Spinal cord (tissue), 10 donors: ENCODE results near the gene SPOCD1. TPM values are rescaled to one million over a fixed set of nuclear protein-coding genes. Genes with fewer than 3 reads are reported as not detected.

Experiments used
- DNase-seq, 6 donors: peaks; one replicate each; pipeline versions ENCODE4 v3.0.0 to v3.0.0-alpha.2; 2013 to 2015; ENCODE audit warnings: low spot score in 6 of 6, low read depth in 4 of 6
- H3K27ac ChIP-seq: one replicate; pipeline ENCODE4 v1.5.1; 2013; ENCODE audit warnings: low read depth, low read length, control low read depth
- H3K27me3 ChIP-seq: one replicate; pipeline ENCODE4 v1.6.1; 2013; ENCODE audit warnings: low read length; ENCODE audit not compliant: control insufficient read depth, insufficient read depth
- H3K36me3 ChIP-seq: one replicate; pipeline ENCODE4 v1.6.1; 2013; ENCODE audit warnings: low read length; ENCODE audit not compliant: control insufficient read depth, insufficient read depth
- H3K4me1 ChIP-seq: one replicate; pipeline ENCODE4 v1.6.1; 2013; ENCODE audit warnings: low read length; ENCODE audit not compliant: control insufficient read depth, insufficient read depth
- H3K4me3 ChIP-seq: one replicate; pipeline ENCODE4 v1.5.1; 2013; ENCODE audit warnings: low read depth, low read length, control low read depth
- H3K9me3 ChIP-seq: one replicate; pipeline ENCODE4 v1.6.1; 2013; ENCODE audit warnings: low read length; ENCODE audit not compliant: control insufficient read depth, insufficient read depth
- WGBS: methylation state at CpG from one replicate; pipeline ENCODE4 v1.1.5; 2013; ENCODE audit warnings: missing lambda C conversion rate; ENCODE audit not compliant: insufficient coverage; 5-methylcytosine and 5-hydroxymethylcytosine counted together
- long read RNA-seq, 4 donors: transcript quantifications; one replicate each; lab custom pipeline, GENCODE V29; 2026
- polyA plus RNA-seq, 2 donors: library from polyadenylated mRNA; unstranded; fragments of 120-200 nt; gene quantifications; one replicate each; pipeline ENCODE4 v1.2.1, GENCODE V29; 2013; ENCODE audit not compliant: insufficient read length in 2 of 2
- total RNA-seq, 2 donors: library from RNA; depleted of rRNA in 1 of 2; stranded (reverse); fragments of 120-200 nt in 1 of 2; fragments of >200 nt in 1 of 2; gene quantifications; one replicate each; pipeline versions ENCODE4 v1.2.3 to v1.2.4, GENCODE V29; 2013 to 2014
- donor health status: healthy.

SPOCD1 gene
- total RNA-seq (under 1 TPM; 0.30 to 0.44 TPM), polyA plus RNA-seq (under 1 TPM; 0.15 to 0.43 TPM)
- long read RNA-seq, donor 1, result 0 reads
- long read RNA-seq, donor 2, result 0 reads
- long read RNA-seq, donor 3, result 0 reads
- long read RNA-seq, donor 4, result 0 reads

DNA sequence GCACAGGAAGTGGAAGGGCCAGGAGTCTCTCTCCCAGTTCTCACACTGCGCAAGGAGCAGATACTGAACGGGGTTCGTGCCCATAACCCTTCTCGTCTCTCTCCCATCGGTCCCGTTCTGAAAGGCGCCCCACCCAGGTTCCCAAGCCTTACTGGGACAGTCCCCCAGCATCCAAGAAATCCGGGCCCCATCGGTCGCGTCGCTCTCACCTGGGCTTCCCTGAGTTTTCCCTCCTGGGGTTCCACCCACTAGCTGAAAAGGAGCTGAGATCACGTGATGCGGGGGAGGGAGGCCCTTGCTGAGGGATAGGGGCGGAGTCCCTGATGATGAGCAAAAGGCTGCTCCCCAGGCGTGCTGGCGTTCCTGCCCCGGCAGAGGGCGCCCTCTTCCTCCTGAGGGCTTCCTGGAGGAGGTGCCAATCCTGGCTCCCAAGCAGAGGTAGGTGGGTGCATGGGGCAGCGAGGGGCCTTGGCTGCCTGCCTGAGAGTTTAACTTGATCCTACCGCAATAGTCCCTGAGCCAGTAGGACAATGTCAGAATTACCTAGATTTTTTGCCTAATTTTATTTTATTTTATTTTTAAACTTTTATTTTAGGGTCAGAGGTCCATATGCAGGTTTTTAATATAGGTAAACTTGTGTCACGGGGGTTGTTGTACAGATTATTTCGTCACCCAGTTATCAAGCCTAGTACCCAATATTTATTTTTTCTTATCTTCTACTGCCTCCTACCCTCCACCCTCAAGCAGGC is at the start of gene SPOCD1:
Gene SPOCD1, minus strand, starts transcription at position 271 of the 749 bp plus-strand sequence. CDS start 689 bp downstream, outside the sequence.
- H3K27me3 ChIP-seq, result no peaks in the 10 kb centered on the region
- no peak within 1 kb of the TSS for H3K4me3 ChIP-seq
- 19% methylated on average over 20 of the region's 23 CpGs for whole genome bisulfite sequencing
- no peaks in the 10 kb centered on the region for H3K9me3 ChIP-seq
- peaks cover 15% of the 10 kb centered on the region for H3K4me1 ChIP-seq
- no peaks in the 10 kb centered on the region for H3K36me3 ChIP-seq
- no peak within 1 kb of the TSS for H3K27ac ChIP-seq
- DNase-seq, result peak in 1 of 6 donors; percentile 36

DNA sequence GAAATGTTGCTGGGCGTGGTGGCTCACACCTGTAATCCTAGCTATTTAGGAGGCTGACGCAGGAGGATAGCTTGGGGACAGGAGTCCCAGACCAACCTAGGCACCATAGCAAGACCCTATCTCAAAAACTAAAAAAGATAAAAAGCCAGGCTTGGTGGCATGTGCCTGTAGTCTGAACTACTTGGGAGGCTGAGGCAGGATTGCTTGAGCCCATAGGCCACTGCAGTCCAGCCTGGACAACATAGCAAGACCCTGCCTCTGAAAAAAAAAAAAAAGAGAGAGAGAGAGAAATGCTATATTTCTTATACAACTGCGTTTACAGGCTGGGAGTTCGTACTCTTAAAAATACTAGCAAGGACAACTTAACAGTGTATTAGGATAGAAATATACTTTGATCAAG is 46.2 kb upstream of the SPOCD1 start:
- Histone ChIP-seq H3K9me3 (no peaks in the 10 kb centered on the region), H3K4me1 (peaks cover 5% of the 10 kb centered on the region), H3K27me3 (no peaks in the 10 kb centered on the region), H3K4me3 (no peak overlapping the region), H3K27ac (no peak overlapping the region), H3K36me3 (no peaks in the 10 kb centered on the region)
- no peak for DNase-seq
- no CpG with 5 or more reads among the region's 4 CpGs for WGBS

DNA sequence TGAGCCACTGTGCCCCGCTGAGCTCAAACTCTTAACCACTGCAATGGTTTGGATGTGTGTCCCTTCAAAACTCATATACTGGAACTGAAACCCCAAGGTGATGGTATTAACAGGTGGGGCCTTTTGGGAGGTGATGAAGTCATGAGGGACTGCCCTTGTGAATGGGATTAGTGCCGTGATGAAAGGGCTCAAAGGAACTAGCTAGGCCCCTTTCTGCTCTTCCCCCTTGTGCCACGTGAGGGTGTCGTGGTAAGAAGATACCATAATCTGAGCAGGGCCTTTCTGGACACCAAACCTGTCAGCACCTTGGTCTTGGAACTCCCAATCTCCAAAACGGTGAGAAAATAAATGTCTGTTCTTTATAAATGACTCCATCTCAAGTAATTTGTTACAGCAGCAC is 45.5 kb upstream of the SPOCD1 start:
- no peaks in the 10 kb centered on the region for H3K27me3 ChIP-seq
- no peak overlapping the region for H3K27ac ChIP-seq
- H3K9me3 ChIP-seq, result no peaks in the 10 kb centered on the region
- DNase-seq, result no peak
- 78% methylated on average over 3 of the region's 5 CpGs for WGBS
- no peaks in the 10 kb centered on the region for H3K36me3 ChIP-seq
- H3K4me3 ChIP-seq, result no peak overlapping the region
- H3K4me1 ChIP-seq, result peaks cover 5% of the 10 kb centered on the region

DNA sequence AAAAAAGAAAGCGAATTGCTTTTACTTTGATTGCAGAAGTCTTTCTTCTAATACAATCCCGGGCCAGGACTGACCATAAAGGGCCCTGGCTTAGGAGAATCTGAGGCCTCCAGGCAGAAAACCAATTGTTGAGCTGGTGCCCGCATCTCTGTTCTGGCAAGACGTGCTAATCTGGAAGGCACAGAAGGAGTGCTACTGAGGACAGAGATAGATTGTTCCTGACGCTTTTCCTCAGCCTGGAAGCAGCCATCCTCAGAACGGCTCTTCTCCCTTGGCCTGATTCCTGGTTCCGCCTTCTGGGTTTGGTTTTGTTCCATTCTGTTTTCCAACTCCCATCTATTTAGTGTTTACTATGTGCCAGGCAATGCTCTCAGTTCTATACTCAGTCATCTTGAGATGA is 44.8 kb upstream of the SPOCD1 start:
- peaks cover 5% of the 10 kb centered on the region for H3K4me1 ChIP-seq
- H3K36me3 ChIP-seq, result no peaks in the 10 kb centered on the region
- H3K9me3 ChIP-seq, result no peaks in the 10 kb centered on the region
- 48% methylated on average over 5 of the region's 7 CpGs for WGBS
- H3K27ac ChIP-seq, result no peak overlapping the region
- no peak overlapping the region for H3K4me3 ChIP-seq
- DNase-seq, result peak in 1 of 6 donors; percentile 84
- H3K27me3 ChIP-seq, result no peaks in the 10 kb centered on the region

DNA sequence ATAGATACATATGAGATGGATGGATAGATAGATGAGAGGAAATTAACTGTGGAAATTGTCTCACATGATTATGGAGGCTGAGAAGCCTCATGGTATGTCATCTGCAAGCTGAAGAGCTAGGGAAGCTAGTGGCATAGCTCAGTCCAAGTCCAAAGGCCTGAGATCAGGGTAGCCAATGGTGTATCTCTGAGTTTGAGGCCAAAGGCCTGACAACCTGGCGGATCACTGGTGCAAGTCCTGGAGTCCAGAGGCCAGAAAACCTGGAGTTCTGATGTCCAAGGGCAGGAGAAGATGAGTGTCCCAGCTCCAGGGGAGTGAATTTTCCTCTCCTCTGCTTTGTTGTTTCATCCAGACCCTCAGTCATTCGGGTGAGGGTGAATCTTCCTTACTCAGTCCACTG is 43.9 kb upstream of the SPOCD1 start:
- Histone ChIP-seq H3K36me3 (no peaks in the 10 kb centered on the region), H3K4me1 (peaks cover 5% of the 10 kb centered on the region), H3K9me3 (no peaks in the 10 kb centered on the region), H3K4me3 (no peak overlapping the region), H3K27ac (no peak overlapping the region), H3K27me3 (no peaks in the 10 kb centered on the region)
- WGBS, result 100% methylated on average over 2 of the region's 2 CpGs
- DNase-seq, result no peak

DNA sequence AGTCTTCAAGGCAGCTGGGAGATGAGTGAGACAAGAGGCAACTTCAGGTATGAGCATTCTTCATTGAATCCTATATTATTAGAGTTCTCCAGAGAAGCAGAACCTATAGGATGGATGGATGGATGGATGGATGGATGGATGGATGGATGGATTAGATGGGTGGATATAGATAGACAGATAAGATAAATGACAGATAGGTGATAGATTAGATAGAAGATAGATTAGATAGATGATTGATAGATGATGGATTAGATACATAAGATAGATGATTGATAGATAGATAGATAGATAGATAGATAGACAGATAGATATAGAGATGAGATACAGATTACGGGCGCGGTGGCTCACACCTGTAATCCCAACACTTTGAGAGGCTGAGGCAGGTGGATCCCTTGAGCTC is 43.2 kb upstream of the SPOCD1 start:
- WGBS, result 95% methylated on average over 3 of the region's 3 CpGs
- H3K36me3 ChIP-seq, result no peaks in the 10 kb centered on the region
- H3K27me3 ChIP-seq, result no peaks in the 10 kb centered on the region

DNA sequence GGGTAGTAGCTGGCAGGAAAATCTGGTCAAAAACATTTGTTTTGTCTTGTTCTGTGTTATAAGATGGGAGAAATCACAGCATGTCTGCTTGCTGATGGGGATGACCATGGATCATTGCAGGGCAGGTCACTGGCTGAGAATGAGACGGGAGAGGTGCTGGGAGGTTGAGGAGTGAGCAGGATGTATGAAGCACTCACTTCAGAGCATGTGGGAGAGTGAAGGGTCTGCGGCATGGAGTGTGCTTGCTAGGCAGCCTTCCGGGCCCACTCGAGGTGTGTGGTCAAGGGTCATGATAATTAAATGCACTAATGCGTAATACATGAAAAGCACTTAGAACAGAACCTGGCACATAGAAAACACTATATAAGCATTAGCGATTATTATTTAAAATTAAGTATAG is 42.0 kb upstream of the SPOCD1 start:
- Histone ChIP-seq H3K36me3 (no peaks in the 10 kb centered on the region), H3K27me3 (no peaks in the 10 kb centered on the region), H3K4me1 (peaks cover 5% of the 10 kb centered on the region), H3K27ac (no peak overlapping the region), H3K4me3 (no peak overlapping the region), H3K9me3 (no peaks in the 10 kb centered on the region)
- no peak for DNase-seq
- WGBS, result 95% methylated on average over 2 of the region's 6 CpGs

More for the DNA sequence above, 43.2 kb upstream of the SPOCD1 start:
- H3K9me3 ChIP-seq, result no peaks in the 10 kb centered on the region
- H3K27ac ChIP-seq, result no peak overlapping the region
- peaks cover 5% of the 10 kb centered on the region for H3K4me1 ChIP-seq
- no peak overlapping the region for H3K4me3 ChIP-seq
- DNase-seq, result no peak

DNA sequence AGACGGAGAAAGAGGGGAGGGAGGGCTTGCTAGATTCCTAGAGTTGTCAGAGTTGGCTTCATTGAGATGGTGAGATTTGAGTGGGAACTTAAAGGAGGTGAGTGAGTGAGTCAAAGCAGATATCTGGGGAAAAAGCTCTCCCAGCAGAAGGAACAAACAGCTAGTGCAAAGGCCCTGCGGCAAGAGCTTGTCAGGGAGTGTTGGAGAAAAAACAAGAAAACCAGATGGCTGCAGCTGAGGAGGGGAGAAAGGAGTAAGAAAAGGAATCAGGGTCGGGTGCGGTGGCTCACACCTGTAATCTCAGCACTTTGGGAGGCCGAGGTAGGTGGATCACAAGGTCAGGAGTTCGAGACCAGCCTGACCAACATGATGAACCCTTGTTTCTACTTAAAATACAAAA is 40.3 kb upstream of the SPOCD1 start:
- Histone ChIP-seq H3K9me3 (no peaks in the 10 kb centered on the region), H3K4me3 (no peak overlapping the region), H3K36me3 (no peaks in the 10 kb centered on the region), H3K27ac (no peak overlapping the region), H3K4me1 (peaks cover 5% of the 10 kb centered on the region), H3K27me3 (no peaks in the 10 kb centered on the region)
- DNase-seq, result no peak
- WGBS, result 94% methylated on average over 6 of the region's 6 CpGs

DNA sequence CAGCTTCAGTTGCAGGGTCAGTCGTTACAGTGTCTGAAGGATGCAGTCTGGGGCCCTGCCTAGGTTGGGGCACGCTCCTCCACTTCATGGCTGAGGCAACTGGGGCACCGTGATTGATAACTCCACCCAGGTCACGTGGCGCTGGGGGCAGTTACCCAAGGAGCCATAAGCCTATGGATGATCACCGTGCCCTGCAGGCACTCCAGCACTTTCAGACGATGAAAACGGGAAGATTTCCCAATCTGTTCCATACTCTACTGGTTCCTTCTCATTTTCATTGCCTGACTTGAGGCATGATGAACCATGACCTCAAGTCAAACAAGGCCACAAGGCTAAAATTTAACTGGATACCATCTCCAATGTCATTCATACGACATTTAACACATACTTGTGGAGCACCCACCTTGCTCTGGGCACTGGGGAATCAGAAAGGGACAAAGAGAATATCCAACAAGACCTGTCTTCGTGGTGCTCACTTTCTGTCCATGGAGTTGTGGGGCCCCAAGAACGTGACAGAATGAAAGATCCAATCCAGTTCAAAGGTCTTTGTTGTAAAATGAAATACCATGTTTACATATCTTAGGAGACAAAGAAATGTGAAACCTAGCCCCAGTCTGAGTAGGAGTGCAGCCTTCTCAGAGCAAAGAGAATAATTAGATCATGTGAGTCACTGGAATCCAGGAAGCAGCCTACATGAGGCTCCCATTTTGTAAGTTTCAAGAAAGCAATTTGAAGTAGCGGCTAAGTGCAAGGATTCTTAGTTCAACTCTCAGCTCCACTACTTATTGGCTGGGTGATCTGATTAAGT is 39.4 kb upstream of the SPOCD1 start:
- Histone ChIP-seq H3K27ac (no peak overlapping the region), H3K4me1 (no peaks in the 10 kb centered on the region), H3K9me3 (no peaks in the 10 kb centered on the region), H3K36me3 (no peaks in the 10 kb centered on the region), H3K27me3 (no peaks in the 10 kb centered on the region), H3K4me3 (no peak overlapping the region)
- 89% methylated on average over 10 of the region's 12 CpGs for WGBS
- no peak for DNase-seq
